ENCODE measurements around the gene CDK14.

Gene CDK14

GRCh38 chr7:91240376-91240941, 644.3 kb downstream of the CDK14 start:
- Histone ChIP-seq H3K4me3 (ENCODE audit: low read length) (no peak overlapping the region), H3K27me3 (ENCODE audit: insufficient read depth, low read length) (no peaks in the 10 kb centered on the region), H3K4me1 (ENCODE audit: insufficient read depth, low read length) (no peaks in the 10 kb centered on the region), H3K9me3 (ENCODE audit: low read length) (no peaks in the 10 kb centered on the region), H3K36me3 (ENCODE audit: insufficient read depth, low read length) (no peaks in the 10 kb centered on the region), H2AFZ (ENCODE audit: low read depth, low read length) (no peak overlapping the region)

- no peak overlapping the region for H2AFZ ChIP-seq (ENCODE audit: low read depth, low read length)
- H3K4me3 ChIP-seq (ENCODE audit: low read length) = no peak overlapping the region
- no peaks in the 10 kb centered on the region for H3K36me3 ChIP-seq (ENCODE audit: insufficient read depth, low read length)
- no peaks in the 10 kb centered on the region for H3K9me3 ChIP-seq (ENCODE audit: low read length)
- no peaks in the 10 kb centered on the region for H3K27me3 ChIP-seq (ENCODE audit: insufficient read depth, low read length)
- H3K4me1 ChIP-seq (ENCODE audit: insufficient read depth, low read length) = no peaks in the 10 kb centered on the region
Observed at GRCh38 chr7:91242097-91242844, 646.1 kb downstream of the CDK14 start.

- no peak overlapping the region for H3K4me3 ChIP-seq (ENCODE audit: low read length)
- H3K4me1 ChIP-seq (ENCODE audit: insufficient read depth, low read length) = no peaks in the 10 kb centered on the region
- no peak overlapping the region for H2AFZ ChIP-seq (ENCODE audit: low read depth, low read length)
- no peaks in the 10 kb centered on the region for H3K9me3 ChIP-seq (ENCODE audit: low read length)
- H3K27me3 ChIP-seq (ENCODE audit: insufficient read depth, low read length) = no peaks in the 10 kb centered on the region
- H3K36me3 ChIP-seq (ENCODE audit: insufficient read depth, low read length) = no peaks in the 10 kb centered on the region
Observed at GRCh38 chr7:91243591-91244301, 647.6 kb downstream of the CDK14 start.

- Histone ChIP-seq H3K4me1 (ENCODE audit: insufficient read depth, low read length) (no peaks in the 10 kb centered on the region), H3K27me3 (ENCODE audit: insufficient read depth, low read length) (no peaks in the 10 kb centered on the region)
Observed at GRCh38 chr7:91247500-91247899, 651.4 kb downstream of the CDK14 start.

GRCh38 chr7:91248996-91249395, 652.9 kb downstream of the CDK14 start:
- Histone ChIP-seq H3K27me3 (ENCODE audit: insufficient read depth, low read length) (no peaks in the 10 kb centered on the region), H2AFZ (ENCODE audit: low read depth, low read length) (no peak overlapping the region), H3K4me3 (ENCODE audit: low read length) (no peak overlapping the region), H3K4me1 (ENCODE audit: insufficient read depth, low read length) (no peaks in the 10 kb centered on the region), H3K9me3 (ENCODE audit: low read length) (no peaks in the 10 kb centered on the region), H3K36me3 (ENCODE audit: insufficient read depth, low read length) (no peaks in the 10 kb centered on the region)

More at GRCh38 chr7:91247500-91247899, 651.4 kb downstream of the CDK14 start:
- H3K9me3 ChIP-seq (ENCODE audit: low read length) = no peaks in the 10 kb centered on the region
- no peaks in the 10 kb centered on the region for H3K36me3 ChIP-seq (ENCODE audit: insufficient read depth, low read length)
- no peak overlapping the region for H2AFZ ChIP-seq (ENCODE audit: low read depth, low read length)
- no peak overlapping the region for H3K4me3 ChIP-seq (ENCODE audit: low read length)

GRCh38 chr7:91249506-91250233, 653.5 kb downstream of the CDK14 start:
- Histone ChIP-seq H3K36me3 (ENCODE audit: insufficient read depth, low read length) (no peaks in the 10 kb centered on the region), H2AFZ (ENCODE audit: low read depth, low read length) (no peak overlapping the region), H3K27me3 (ENCODE audit: insufficient read depth, low read length) (no peaks in the 10 kb centered on the region), H3K4me1 (ENCODE audit: insufficient read depth, low read length) (no peaks in the 10 kb centered on the region), H3K4me3 (ENCODE audit: low read length) (no peak overlapping the region), H3K9me3 (ENCODE audit: low read length) (no peaks in the 10 kb centered on the region)

GRCh38 chr7:91250706-91251105, 654.6 kb downstream of the CDK14 start:
- Histone ChIP-seq H3K4me3 (ENCODE audit: low read length) (no peak overlapping the region), H3K4me1 (ENCODE audit: insufficient read depth, low read length) (no peaks in the 10 kb centered on the region), H3K36me3 (ENCODE audit: insufficient read depth, low read length) (no peaks in the 10 kb centered on the region), H2AFZ (ENCODE audit: low read depth, low read length) (no peak overlapping the region), H3K9me3 (ENCODE audit: low read length) (no peaks in the 10 kb centered on the region), H3K27me3 (ENCODE audit: insufficient read depth, low read length) (no peaks in the 10 kb centered on the region)

GRCh38 chr7:91251877-91252276, 655.8 kb downstream of the CDK14 start:
- H3K27me3 ChIP-seq (ENCODE audit: insufficient read depth, low read length) = no peaks in the 10 kb centered on the region
- no peak overlapping the region for H2AFZ ChIP-seq (ENCODE audit: low read depth, low read length)

More at GRCh38 chr7:91251877-91252276, 655.8 kb downstream of the CDK14 start:
- H3K9me3 ChIP-seq (ENCODE audit: low read length) = no peaks in the 10 kb centered on the region
- no peak overlapping the region for H3K4me3 ChIP-seq (ENCODE audit: low read length)
- no peaks in the 10 kb centered on the region for H3K4me1 ChIP-seq (ENCODE audit: insufficient read depth, low read length)
- H3K36me3 ChIP-seq (ENCODE audit: insufficient read depth, low read length) = no peaks in the 10 kb centered on the region

All from neuron (in vitro differentiated cells).